Stimulated activated effector memory CD8-positive, alpha-beta T cell treated with anti-CD3 and anti-CD28 coated beads, Interleukin-12 subunit alpha, Interleukin-12 subunit beta, amount 100 ng/mL, for 72 hours (primary cell): ENCODE data around the gene GPR180.
"Not testable (repeated sequence)": the region's sequence is repeated elsewhere in the genome, so short reads cannot be mapped to it uniquely, and the experiment has no call there.

ENCODE experiments used
- ATAC-seq: fragments of 150-1000 bp; cut with Tn5 transposase; 2 replicates; pipeline ENCODE4 v1.10.0; 2021
- DNase-seq, 2 donors: peaks; one replicate each; pipeline ENCODE4 v3.0.0; 2021 to 2022; ENCODE audit warnings: low spot score in 2 of 2
- H3K27ac Mint-ChIP-seq: one replicate; pipeline ENCODE4 v1.8.0; 2022; ENCODE audit warnings: mild to moderate bottlenecking, mixed read lengths
- H3K36me3 Mint-ChIP-seq: one replicate; pipeline ENCODE4 v1.8.0; 2022; ENCODE audit warnings: mild to moderate bottlenecking, mixed read lengths
- H3K4me1 Mint-ChIP-seq: one replicate; pipeline ENCODE4 v1.8.0; 2022; ENCODE audit warnings: mixed read lengths
- H3K4me3 Mint-ChIP-seq: one replicate; pipeline ENCODE4 v1.8.0; 2022; ENCODE audit warnings: mild to moderate bottlenecking, mixed read lengths
- H3K9me3 Mint-ChIP-seq: one replicate; pipeline ENCODE4 v1.8.0; 2022; ENCODE audit warnings: mixed read lengths

The GPR180 gene

GRCh38 chr13:94612050-94612449 lies 10.4 kb downstream of the GPR180 start:
- no peak for ATAC-seq
- Mint-ChIP-seq H3K4me1 (peaks cover 22% of the 10 kb centered on the region), H3K4me3 (no peak overlapping the region), H3K9me3 (no peaks in the 10 kb centered on the region), H3K36me3 (peaks cover 84% of the 10 kb centered on the region), H3K27ac (no peak overlapping the region)
- DNase-seq: no peak

- Mint-ChIP-seq H3K36me3 (peaks cover 76% of the 10 kb centered on the region), H3K27ac (no peak overlapping the region), H3K4me3 (no peak overlapping the region), H3K9me3 (no peaks in the 10 kb centered on the region), H3K4me1 (peaks cover 12% of the 10 kb centered on the region)
- DNase-seq (no peak), ATAC-seq (no peak)
Observed at GRCh38 chr13:94613051-94613450, 11.4 kb downstream of the GPR180 start.

GRCh38 chr13:94617389-94618000 lies 15.8 kb downstream of the GPR180 start:
- no peak overlapping the region for H3K4me3 Mint-ChIP-seq
- no peaks in the 10 kb centered on the region for H3K9me3 Mint-ChIP-seq
- H3K4me1 Mint-ChIP-seq: peaks cover 12% of the 10 kb centered on the region
- peaks cover 76% of the 10 kb centered on the region for H3K36me3 Mint-ChIP-seq
- DNase-seq: no peak
- H3K27ac Mint-ChIP-seq: no peak overlapping the region
- no peak for ATAC-seq

GRCh38 chr13:94620286-94620896 lies 18.7 kb downstream of the GPR180 start:
- Mint-ChIP-seq H3K36me3 (peaks cover 80% of the 10 kb centered on the region), H3K27ac (no peak overlapping the region), H3K4me3 (no peak overlapping the region), H3K9me3 (no peaks in the 10 kb centered on the region), H3K4me1 (peaks cover 6% of the 10 kb centered on the region)
- ATAC-seq (no peak), DNase-seq (no peak)

- no peak overlapping the region for H3K4me3 Mint-ChIP-seq
- no peaks in the 10 kb centered on the region for H3K4me1 Mint-ChIP-seq
- no peak overlapping the region for H3K27ac Mint-ChIP-seq
- no peak for DNase-seq
- no peaks in the 10 kb centered on the region for H3K9me3 Mint-ChIP-seq
- ATAC-seq: no peak
- H3K36me3 Mint-ChIP-seq: peaks cover 89% of the 10 kb centered on the region
Observed at GRCh38 chr13:94622344-94622743, 20.7 kb downstream of the GPR180 start.

GRCh38 chr13:94623316-94623715 lies 21.7 kb downstream of the GPR180 start:
- no peaks in the 10 kb centered on the region for H3K4me1 Mint-ChIP-seq
- H3K4me3 Mint-ChIP-seq: no peak overlapping the region
- H3K36me3 Mint-ChIP-seq: peaks cover 94% of the 10 kb centered on the region
- DNase-seq: no peak
- H3K9me3 Mint-ChIP-seq: no peaks in the 10 kb centered on the region
- no peak for ATAC-seq
- H3K27ac Mint-ChIP-seq: no peak overlapping the region

GRCh38 chr13:94630858-94631257 lies 29.2 kb downstream of the GPR180 start:
- Mint-ChIP-seq H3K4me1 (no peaks in the 10 kb centered on the region), H3K27ac (no peak overlapping the region), H3K36me3 (peaks cover 37% of the 10 kb centered on the region), H3K4me3 (no peak overlapping the region), H3K9me3 (no peaks in the 10 kb centered on the region)
- DNase-seq (no peak), ATAC-seq (no peak)

- H3K4me1 Mint-ChIP-seq: no peaks in the 10 kb centered on the region
- no peak overlapping the region for H3K4me3 Mint-ChIP-seq
- peaks cover 24% of the 10 kb centered on the region for H3K36me3 Mint-ChIP-seq
- no peaks in the 10 kb centered on the region for H3K9me3 Mint-ChIP-seq
- ATAC-seq (peak; percentile 75), DNase-seq (no peak)
- no peak overlapping the region for H3K27ac Mint-ChIP-seq
Observed at GRCh38 chr13:94632226-94632980, 30.7 kb downstream of the GPR180 start.

GRCh38 chr13:94636096-94636495 lies 34.4 kb downstream of the GPR180 start:
- not testable (repeated sequence) for H3K4me1 Mint-ChIP-seq, H3K36me3 Mint-ChIP-seq, H3K27ac Mint-ChIP-seq, H3K9me3 Mint-ChIP-seq, H3K4me3 Mint-ChIP-seq, DNase-seq, ATAC-seq

- H3K9me3 Mint-ChIP-seq: no peaks in the 10 kb centered on the region
- ATAC-seq: no peak
- H3K27ac Mint-ChIP-seq: no peak overlapping the region
- DNase-seq: no peak
- no peak overlapping the region for H3K4me3 Mint-ChIP-seq
- H3K4me1 Mint-ChIP-seq: no peaks in the 10 kb centered on the region
- H3K36me3 Mint-ChIP-seq: no peaks in the 10 kb centered on the region
Observed at GRCh38 chr13:94636942-94637578, 35.4 kb downstream of the GPR180 start.

- not testable (repeated sequence) for DNase-seq, H3K4me3 Mint-ChIP-seq, H3K4me1 Mint-ChIP-seq, H3K36me3 Mint-ChIP-seq, ATAC-seq, H3K27ac Mint-ChIP-seq, H3K9me3 Mint-ChIP-seq
Observed at GRCh38 chr13:94637677-94638076, 36.0 kb downstream of the GPR180 start.

- Mint-ChIP-seq H3K4me3 (no peak overlapping the region), H3K27ac (no peak overlapping the region), H3K9me3 (no peaks in the 10 kb centered on the region), H3K4me1 (no peaks in the 10 kb centered on the region), H3K36me3 (no peaks in the 10 kb centered on the region)
- ATAC-seq (no peak), DNase-seq (no peak)
Observed at GRCh38 chr13:94640721-94641120, 39.1 kb downstream of the GPR180 start.

GRCh38 chr13:94641409-94641941 lies 39.8 kb downstream of the GPR180 start:
- Mint-ChIP-seq H3K36me3 (no peaks in the 10 kb centered on the region), H3K4me3 (no peak overlapping the region), H3K27ac (no peak overlapping the region), H3K9me3 (no peaks in the 10 kb centered on the region), H3K4me1 (no peaks in the 10 kb centered on the region)
- DNase-seq: no peak
- no peak for ATAC-seq

- Mint-ChIP-seq H3K4me1 (no peaks in the 10 kb centered on the region), H3K27ac (no peak overlapping the region), H3K9me3 (no peaks in the 10 kb centered on the region), H3K36me3 (no peaks in the 10 kb centered on the region), H3K4me3 (no peak overlapping the region)
- ATAC-seq (no peak), DNase-seq (no peak)
Observed at GRCh38 chr13:94646904-94647303, 45.2 kb downstream of the GPR180 start.

- DNase-seq (no peak), ATAC-seq (no peak)
- Mint-ChIP-seq H3K27ac (no peak overlapping the region), H3K36me3 (no peaks in the 10 kb centered on the region), H3K4me3 (no peak overlapping the region), H3K9me3 (no peaks in the 10 kb centered on the region), H3K4me1 (no peaks in the 10 kb centered on the region)
Observed at GRCh38 chr13:94656176-94656575, 54.5 kb downstream of the GPR180 start.
